ENCODE measurements around the gene TCTN1.

Gene TCTN1

GRCh38 chr12:110698171-110698902 lies 84.4 kb downstream of the TCTN1 start:
- DNase-seq, result peak in 5 of 10 donors; percentile 20 to 91 (median 34)
- intact Hi-C loops (cut with DNase I), result no loop called here

All from posterior cingulate gyrus (tissue), 11 donors.